Type B pancreatic cell (in vitro differentiated cells): ENCODE results near the gene BIRC5. TPM values are rescaled to one million over a fixed set of nuclear protein-coding genes. Genes with fewer than 3 reads are reported as not detected.

Source experiments
- DNase-seq: peaks from one replicate; pipeline ENCODE4 v3.0.0; 2021; ENCODE audit warnings: mixed read lengths; ENCODE audit not compliant: unreplicated experiment; ENCODE audit errors: extremely low spot score
- H3K27ac Mint-ChIP-seq: 2 replicates; pipeline ENCODE4 v1.8.0; 2021; ENCODE audit warnings: mild to moderate bottlenecking, mixed read lengths
- H3K27me3 Mint-ChIP-seq: 2 replicates; pipeline ENCODE4 v1.8.0; 2021; ENCODE audit warnings: mixed read lengths
- H3K36me3 Mint-ChIP-seq: 2 replicates; pipeline ENCODE4 v1.8.0; 2021; ENCODE audit warnings: mixed read lengths
- H3K4me1 Mint-ChIP-seq: one replicate; pipeline ENCODE4 v1.8.0; 2021; ENCODE audit warnings: mixed read lengths; ENCODE audit not compliant: unreplicated experiment
- H3K4me3 Mint-ChIP-seq: 2 replicates; pipeline ENCODE4 v1.8.0; 2021; ENCODE audit warnings: mild to moderate bottlenecking, mixed read lengths
- H3K9me3 Mint-ChIP-seq: 2 replicates; pipeline ENCODE4 v1.8.0; 2021; ENCODE audit warnings: mixed read lengths
- CTCF ChIP-seq: fragments of 200-600 bp; sonication (generic); conservative IDR thresholded peaks from 2 replicates; pipeline ENCODE4 v1.5.0; 2021; ENCODE audit warnings: antibody characterized with exemption, mild to moderate bottlenecking
- total RNA-seq: library from RNA; stranded (reverse); gene quantifications from 2 replicates; pipeline ENCODE4 v1.2.1, GENCODE V29; 2021; ENCODE audit warnings: low replicate concordance

BIRC5 gene
- total RNA-seq, 1 donor from 2014 or later, result 63.3 TPM

GRCh38 chr17:78180083-78180482 is 34.0 kb upstream of the BIRC5 start:
- peaks cover 17% of the 10 kb centered on the region for H3K36me3 Mint-ChIP-seq

GRCh38 chr17:78180508-78180907 is 33.5 kb upstream of the BIRC5 start:
- H3K4me1 Mint-ChIP-seq, result peaks cover 22% of the 10 kb centered on the region
- peaks cover 17% of the 10 kb centered on the region for H3K36me3 Mint-ChIP-seq
- H3K9me3 Mint-ChIP-seq, result no peaks in the 10 kb centered on the region
- DNase-seq, result no peak
- TF ChIP-seq CTCF, result no peak
- H3K27me3 Mint-ChIP-seq, result no peaks in the 10 kb centered on the region
- H3K27ac Mint-ChIP-seq, result no peak overlapping the region
- H3K4me3 Mint-ChIP-seq, result no peak overlapping the region

More at GRCh38 chr17:78180083-78180482, 34.0 kb upstream of the BIRC5 start:
- no peak overlapping the region for H3K27ac Mint-ChIP-seq
- peaks cover 19% of the 10 kb centered on the region for H3K4me1 Mint-ChIP-seq
- H3K4me3 Mint-ChIP-seq, result no peak overlapping the region
- TF ChIP-seq CTCF, result no peak
- H3K27me3 Mint-ChIP-seq, result no peaks in the 10 kb centered on the region
- no peaks in the 10 kb centered on the region for H3K9me3 Mint-ChIP-seq
- no peak for DNase-seq

GRCh38 chr17:78182504-78182903 is 31.5 kb upstream of the BIRC5 start:
- H3K4me1 Mint-ChIP-seq, result peaks cover 27% of the 10 kb centered on the region
- no peaks in the 10 kb centered on the region for H3K9me3 Mint-ChIP-seq
- H3K27me3 Mint-ChIP-seq, result no peaks in the 10 kb centered on the region
- TF ChIP-seq CTCF, result no peak
- peaks cover 17% of the 10 kb centered on the region for H3K36me3 Mint-ChIP-seq
- H3K4me3 Mint-ChIP-seq, result no peak overlapping the region
- no peak for DNase-seq
- no peak overlapping the region for H3K27ac Mint-ChIP-seq

GRCh38 chr17:78183916-78184315 is 30.1 kb upstream of the BIRC5 start:
- peaks cover 14% of the 10 kb centered on the region for H3K36me3 Mint-ChIP-seq
- H3K4me3 Mint-ChIP-seq, result peak overlapping the region; percentile 78
- H3K27ac Mint-ChIP-seq, result no peak overlapping the region
- H3K27me3 Mint-ChIP-seq, result no peaks in the 10 kb centered on the region
- no peak for DNase-seq
- TF ChIP-seq CTCF, result no peak
- H3K4me1 Mint-ChIP-seq, result peaks cover 32% of the 10 kb centered on the region
- no peaks in the 10 kb centered on the region for H3K9me3 Mint-ChIP-seq

- Mint-ChIP-seq H3K4me1 (peaks cover 32% of the 10 kb centered on the region), H3K4me3 (peak overlapping the region; percentile 78), H3K9me3 (no peaks in the 10 kb centered on the region), H3K27me3 (no peaks in the 10 kb centered on the region), H3K36me3 (peaks cover 14% of the 10 kb centered on the region), H3K27ac (no peak overlapping the region)
- TF ChIP-seq CTCF, result no peak
- DNase-seq, result no peak
Measured at GRCh38 chr17:78184351-78184750, 29.7 kb upstream of the BIRC5 start.

- Mint-ChIP-seq H3K36me3 (peaks cover 14% of the 10 kb centered on the region), H3K9me3 (no peaks in the 10 kb centered on the region), H3K27me3 (no peaks in the 10 kb centered on the region), H3K4me1 (peaks cover 32% of the 10 kb centered on the region), H3K27ac (peak overlapping the region; percentile 80), H3K4me3 (peak overlapping the region; percentile 81)
- no peak for DNase-seq
- TF ChIP-seq CTCF, result no peak
Measured at GRCh38 chr17:78184868-78185267, 29.2 kb upstream of the BIRC5 start.
